ENCODE results near the gene AHNAK. TPM values are rescaled to one million over a fixed set of nuclear protein-coding genes. Genes with fewer than 3 reads are reported as not detected.

The AHNAK gene
- total RNA-seq, 1 donor from 2014 or later: 15.9 TPM

- no peak for FAIRE-seq
- DNase-seq (ENCODE audit: low spot score in 2 of 2): no peak
Observed at GRCh38 chr11:62443390-62444235, 103.0 kb downstream of the AHNAK start.

GRCh38 chr11:62439785-62440602, 106.6 kb downstream of the AHNAK start:
- DNase-seq (ENCODE audit: low spot score in 2 of 2) (no peak), FAIRE-seq (no peak)

- no peak for DNase-seq (ENCODE audit: low spot score in 2 of 2)
- FAIRE-seq: no peak
Observed at GRCh38 chr11:62438641-62439040, 108.0 kb downstream of the AHNAK start.

- DNase-seq (ENCODE audit: low spot score in 2 of 2) (no peak), FAIRE-seq (no peak)
Observed at GRCh38 chr11:62437616-62438015, 109.0 kb downstream of the AHNAK start.

- no peak for DNase-seq (ENCODE audit: low spot score in 2 of 2)
- FAIRE-seq: no peak
Observed at GRCh38 chr11:62435846-62436660, 110.6 kb downstream of the AHNAK start.

GRCh38 chr11:62433904-62434276, 112.7 kb downstream of the AHNAK start:
- FAIRE-seq (no peak), DNase-seq (ENCODE audit: low spot score in 2 of 2) (no peak)

GRCh38 chr11:62433141-62433903, 113.3 kb downstream of the AHNAK start:
- FAIRE-seq: no peak
- no peak for DNase-seq (ENCODE audit: low spot score in 2 of 2)

- no peak for DNase-seq (ENCODE audit: low spot score in 2 of 2)
- no peak for FAIRE-seq
Observed at GRCh38 chr11:62432695-62433094, 113.9 kb downstream of the AHNAK start.

- FAIRE-seq (no peak), DNase-seq (ENCODE audit: low spot score in 2 of 2) (no peak)
Observed at GRCh38 chr11:62431171-62431901, 115.3 kb downstream of the AHNAK start.

GRCh38 chr11:62430425-62430824, 116.2 kb downstream of the AHNAK start:
- DNase-seq (ENCODE audit: low spot score in 2 of 2) (no peak), FAIRE-seq (no peak)

- FAIRE-seq: no peak
- no peak for DNase-seq (ENCODE audit: low spot score in 2 of 2)
Observed at GRCh38 chr11:62428871-62429560, 117.6 kb downstream of the AHNAK start.

- DNase-seq (ENCODE audit: low spot score in 2 of 2) (no peak), FAIRE-seq (no peak)
Observed at GRCh38 chr11:62427630-62428233, 118.9 kb downstream of the AHNAK start.

- FAIRE-seq (no peak), DNase-seq (ENCODE audit: low spot score in 2 of 2) (no peak)
Observed at GRCh38 chr11:62423012-62423411, 123.6 kb downstream of the AHNAK start.

- no peak for DNase-seq (ENCODE audit: low spot score in 2 of 2)
- no peak for FAIRE-seq
Observed at GRCh38 chr11:62421996-62422395, 124.6 kb downstream of the AHNAK start.

GRCh38 chr11:62420882-62421281, 125.7 kb downstream of the AHNAK start:
- FAIRE-seq (no peak), DNase-seq (ENCODE audit: low spot score in 2 of 2) (no peak)

- DNase-seq (ENCODE audit: low spot score in 2 of 2) (no peak), FAIRE-seq (no peak)
Observed at GRCh38 chr11:62419943-62420342, 126.7 kb downstream of the AHNAK start.

- DNase-seq (ENCODE audit: low spot score in 2 of 2): no peak
Observed at GRCh38 chr11:62419314-62419929, 127.2 kb downstream of the AHNAK start.

GRCh38 chr11:62418733-62419132, 127.9 kb downstream of the AHNAK start, which contains the start of gene SCGB1A1:
Gene SCGB1A1 (plus strand): TSS chr11:62419033. CDS start chr11:62419096, 63 bp downstream.
- no peak for FAIRE-seq
- DNase-seq (ENCODE audit: low spot score in 2 of 2): no peak

More at GRCh38 chr11:62419314-62419929, 127.2 kb downstream of the AHNAK start:
- no peak for FAIRE-seq

Measured in frontal cortex (tissue), 4 donors.